Stimulated activated CD8-positive, alpha-beta memory T cell treated with anti-CD3 and anti-CD28 coated beads, Interleukin-7, amount 100 ng/mL, for 24 hours (primary cell): ENCODE data around the gene PRSS8.
"Not testable (repeated sequence)": the region's sequence is repeated elsewhere in the genome, so short reads cannot be mapped to it uniquely, and the experiment has no call there.

ENCODE experiments used
- DNase-seq: peaks from one replicate; pipeline ENCODE4 v3.0.0-alpha.2; 2020; ENCODE audit warnings: low read depth

PRSS8 gene

GRCh38 chr16:31144418-31144817 is 8.9 kb upstream of the PRSS8 start:
- not testable (repeated sequence) for DNase-seq

- no peak for DNase-seq
These were observed 8.2 kb upstream of the PRSS8 start for GRCh38 chr16:31143694-31144148.

DNA sequence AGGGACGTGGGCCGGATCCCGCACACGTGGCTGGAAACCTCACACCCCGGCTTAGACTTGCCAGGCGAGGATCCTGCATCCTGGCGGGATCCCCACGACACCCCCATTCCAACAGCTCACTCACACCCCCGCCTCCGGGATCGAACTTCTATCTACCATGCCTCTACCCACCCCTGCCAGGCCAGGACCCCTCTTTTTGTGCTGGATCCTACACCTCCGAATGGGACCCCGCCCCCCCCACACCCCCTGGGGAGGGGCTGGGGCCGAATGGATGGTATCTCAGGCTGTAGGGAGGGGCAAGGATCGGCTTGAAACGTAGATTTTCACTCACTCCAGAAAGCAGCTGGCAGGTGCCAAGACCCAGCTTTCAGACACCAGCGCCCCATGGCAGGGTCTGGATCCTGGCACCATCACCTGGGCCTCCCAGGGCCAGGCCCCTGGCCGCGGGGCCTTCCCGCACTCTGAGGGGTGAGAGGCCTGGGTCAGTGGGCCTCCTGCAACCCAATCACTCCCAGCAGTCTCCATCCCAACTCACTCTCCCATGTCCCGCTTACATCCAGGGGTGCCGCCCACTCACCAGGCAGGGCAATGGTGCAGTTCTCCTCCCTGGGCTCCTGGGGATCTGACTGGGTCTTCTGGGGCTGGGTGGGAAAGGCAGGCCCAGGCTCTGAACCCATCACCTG is 7.6 kb upstream of the PRSS8 start:
- no peak for DNase-seq

DNA sequence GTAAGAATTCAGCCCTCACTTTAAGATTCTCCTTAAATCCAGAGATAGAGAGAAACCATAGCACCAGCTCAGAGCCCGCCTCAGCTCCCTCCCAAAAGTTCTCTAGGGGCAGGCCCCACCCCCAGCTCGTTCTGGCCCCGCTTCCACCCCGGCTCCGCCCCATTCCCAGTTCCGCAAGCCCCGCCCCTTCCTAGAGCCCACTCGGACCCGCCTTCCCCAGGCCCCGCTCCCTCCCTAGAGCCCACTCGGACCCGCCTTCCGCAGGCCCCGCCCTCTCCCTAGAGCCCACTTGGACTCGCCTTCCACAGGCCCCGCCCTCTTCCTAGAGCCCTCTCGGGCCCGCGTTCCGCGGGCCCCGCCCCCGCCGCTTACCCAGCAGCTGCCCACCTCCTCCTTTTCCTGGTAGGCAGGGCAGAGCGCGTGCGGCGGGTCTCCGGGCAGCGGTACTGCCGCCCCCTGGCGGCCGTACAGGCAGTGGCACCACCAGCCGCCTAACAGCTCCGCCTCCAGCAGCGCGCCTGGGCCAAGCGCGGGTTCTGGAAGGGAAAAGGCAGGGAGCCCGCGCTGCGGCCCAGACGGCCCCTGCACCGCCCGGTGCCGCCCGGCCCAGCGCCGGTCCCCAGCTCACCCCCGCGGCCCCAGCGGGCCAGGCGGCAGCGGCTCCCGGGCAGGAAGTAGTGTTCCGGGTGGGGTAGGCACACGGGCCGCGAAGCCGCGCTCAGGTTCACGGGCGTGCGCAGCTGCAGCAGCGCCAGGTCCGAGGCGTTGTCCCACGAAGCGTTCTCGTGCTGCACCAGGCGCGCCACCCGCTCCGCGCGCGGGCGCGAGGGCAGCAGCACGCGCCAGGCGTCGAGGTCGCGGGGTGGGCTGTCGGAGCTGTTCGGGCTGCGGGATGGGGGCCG is 6.8 kb upstream of the PRSS8 start:
- DNase-seq, result peak; percentile 98

- no peak for DNase-seq
These were observed 6.1 kb upstream of the PRSS8 start for GRCh38 chr16:31141489-31142108.

DNA sequence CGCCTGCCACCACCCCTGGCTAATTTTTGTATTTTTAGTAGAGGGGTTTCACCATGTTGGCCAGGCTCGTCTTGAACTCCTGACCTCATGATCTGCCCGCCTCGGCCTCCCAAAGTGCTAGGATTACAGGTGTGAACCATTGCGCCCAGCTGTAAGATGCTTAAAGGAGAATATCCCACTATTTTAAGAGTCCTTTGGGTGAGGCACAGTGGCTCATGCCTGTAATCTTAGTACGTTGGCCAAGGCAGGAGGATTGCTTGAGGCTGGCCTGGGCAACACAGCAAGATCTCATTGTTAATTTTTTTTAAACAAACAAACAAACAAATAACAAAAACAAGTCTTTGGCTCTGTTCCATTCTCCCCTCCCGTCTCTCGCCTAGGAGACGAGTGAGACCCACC is 5.5 kb upstream of the PRSS8 start:
- DNase-seq, result not testable (repeated sequence)

- no peak for DNase-seq
These were observed 3.4 kb upstream of the PRSS8 start for GRCh38 chr16:31138621-31139578.

DNA sequence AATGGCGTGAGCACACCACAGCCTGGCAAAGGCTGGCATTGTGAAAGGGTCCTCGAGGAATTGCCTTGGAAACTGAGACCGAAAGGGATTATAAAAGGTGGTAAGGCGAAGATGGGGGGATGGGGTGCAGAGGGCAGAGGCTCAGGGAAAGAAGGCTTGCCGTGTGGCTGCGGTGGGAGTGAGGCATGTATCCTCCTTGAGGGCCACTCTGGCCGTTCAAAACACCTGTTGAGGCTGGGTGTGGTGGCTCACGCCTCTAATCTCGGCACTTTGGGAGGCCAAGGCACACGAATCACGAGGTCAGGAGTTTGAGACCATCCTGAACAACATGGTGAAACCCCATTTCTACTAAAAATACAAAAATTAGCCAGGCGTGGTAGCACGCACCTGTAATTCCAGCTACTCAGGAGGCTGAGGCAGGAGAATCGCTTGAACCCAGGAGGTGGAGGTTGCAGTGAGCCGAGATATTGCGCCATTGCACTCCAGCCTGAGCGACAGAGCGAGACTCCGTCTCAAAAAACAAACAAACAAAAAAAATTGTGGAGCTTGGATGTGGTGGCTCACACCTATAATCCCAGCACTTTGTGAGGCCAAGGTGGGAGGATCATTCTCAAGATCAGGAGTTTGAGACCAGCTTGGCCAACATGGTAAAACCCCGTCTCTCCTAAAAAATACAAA is 1.4 kb upstream of the PRSS8 start:
- not testable (repeated sequence) for DNase-seq

DNA sequence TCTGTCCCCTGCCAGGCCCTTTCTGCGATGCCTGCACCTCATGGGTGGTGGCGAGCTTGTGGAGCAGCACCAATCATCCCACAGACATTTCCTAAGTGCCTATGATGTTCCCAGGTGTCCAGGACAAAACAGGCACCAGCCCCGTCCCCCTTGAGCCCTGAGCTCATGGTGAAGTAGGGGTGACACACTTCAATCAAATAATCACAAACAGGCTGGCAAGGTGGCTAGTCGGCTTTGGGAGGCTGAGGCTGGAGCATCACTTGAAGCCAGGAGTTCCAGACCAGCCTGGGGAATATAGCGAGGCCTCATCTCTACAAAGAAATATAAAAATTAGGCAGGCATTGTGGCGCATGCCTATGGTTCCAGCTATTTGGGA is 748 bp upstream of the PRSS8 start:
- no peak for DNase-seq

- no peak for DNase-seq
These were observed 647 bp downstream of the PRSS8 start for GRCh38 chr16:31134625-31135534.

GRCh38 chr16:31134091-31134571 is 1.4 kb downstream of the PRSS8 start:
- DNase-seq, result no peak

GRCh38 chr16:31133046-31133501 is 2.5 kb downstream of the PRSS8 start:
- DNase-seq, result no peak

DNA sequence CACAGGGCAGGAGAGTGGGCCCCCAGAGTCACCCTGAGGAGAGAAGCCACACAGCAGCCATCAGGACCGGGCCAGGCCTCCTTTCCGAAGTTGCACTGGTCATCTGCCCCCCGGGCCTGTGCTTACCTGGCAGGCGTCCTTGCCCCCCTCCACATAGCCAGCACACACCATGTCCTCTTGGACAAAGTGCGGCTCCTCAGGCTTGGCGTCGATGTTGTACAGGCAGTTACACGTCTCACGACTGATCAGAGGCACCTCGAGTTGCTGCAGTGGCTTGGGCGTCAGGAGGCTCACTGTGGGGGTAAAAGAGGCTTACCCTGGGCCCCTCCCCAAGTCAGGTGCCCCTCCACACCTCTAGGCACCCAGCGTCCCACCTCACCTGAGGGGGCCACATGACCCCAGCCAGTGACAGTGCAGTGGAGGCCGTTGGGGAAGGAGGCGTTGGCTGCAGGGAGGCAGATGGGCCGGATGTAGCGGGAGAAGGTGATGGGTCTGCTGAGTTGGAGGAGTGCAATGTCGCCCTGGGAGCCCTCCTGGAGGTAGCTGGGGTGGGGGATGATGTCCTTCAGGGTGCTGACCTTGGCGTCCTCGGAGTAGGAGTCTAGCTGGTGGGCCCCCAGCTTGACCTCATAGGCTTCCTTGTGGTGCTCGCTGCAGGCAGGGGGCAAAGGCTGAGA is 3.1 kb downstream of the PRSS8 start:
- DNase-seq, result no peak

- no peak for DNase-seq
These were observed 3.7 kb downstream of the PRSS8 start for GRCh38 chr16:31131841-31132271.

DNA sequence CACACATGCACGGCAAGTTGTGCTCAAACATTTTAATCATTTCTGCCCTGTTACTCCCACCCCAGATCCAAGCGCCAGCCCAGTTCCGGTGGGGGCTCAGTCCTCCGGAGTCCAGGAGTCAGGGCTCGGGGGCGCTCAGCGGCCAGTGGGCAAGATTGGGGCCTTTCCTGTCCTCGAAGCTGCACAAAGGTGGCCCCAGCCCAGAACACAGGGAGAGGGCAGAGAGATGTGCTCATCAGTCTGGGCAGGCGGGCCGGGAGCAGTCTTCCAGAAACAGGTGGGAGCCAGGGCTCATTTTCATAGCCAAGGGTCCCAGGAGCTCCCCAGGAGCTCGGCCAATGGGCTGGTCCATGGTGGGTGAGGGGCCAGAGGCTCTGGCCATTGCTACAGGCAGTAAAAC is 4.1 kb downstream of the PRSS8 start:
- DNase-seq, result no peak

DNA sequence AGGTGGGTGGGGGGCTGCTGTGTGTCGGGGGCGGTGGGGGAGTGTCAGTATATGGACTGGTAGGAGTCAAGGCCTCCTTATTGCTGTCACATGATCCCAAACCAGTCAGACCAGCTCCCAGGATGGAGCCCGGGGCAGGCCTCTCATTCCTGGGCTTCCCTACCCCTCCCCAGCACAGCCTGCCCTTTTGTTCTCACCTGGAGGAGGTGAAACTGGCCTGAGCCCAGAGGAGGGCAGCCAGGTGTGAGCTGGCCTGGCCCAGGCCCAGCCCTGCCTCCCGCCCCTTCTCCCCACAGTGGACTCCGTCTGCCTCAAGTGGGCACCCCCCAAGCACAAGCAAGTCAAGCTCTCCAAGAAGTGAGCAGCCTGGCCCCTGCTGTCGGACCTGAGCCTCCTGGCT is 4.6 kb downstream of the PRSS8 start:
- no peak for DNase-seq

DNA sequence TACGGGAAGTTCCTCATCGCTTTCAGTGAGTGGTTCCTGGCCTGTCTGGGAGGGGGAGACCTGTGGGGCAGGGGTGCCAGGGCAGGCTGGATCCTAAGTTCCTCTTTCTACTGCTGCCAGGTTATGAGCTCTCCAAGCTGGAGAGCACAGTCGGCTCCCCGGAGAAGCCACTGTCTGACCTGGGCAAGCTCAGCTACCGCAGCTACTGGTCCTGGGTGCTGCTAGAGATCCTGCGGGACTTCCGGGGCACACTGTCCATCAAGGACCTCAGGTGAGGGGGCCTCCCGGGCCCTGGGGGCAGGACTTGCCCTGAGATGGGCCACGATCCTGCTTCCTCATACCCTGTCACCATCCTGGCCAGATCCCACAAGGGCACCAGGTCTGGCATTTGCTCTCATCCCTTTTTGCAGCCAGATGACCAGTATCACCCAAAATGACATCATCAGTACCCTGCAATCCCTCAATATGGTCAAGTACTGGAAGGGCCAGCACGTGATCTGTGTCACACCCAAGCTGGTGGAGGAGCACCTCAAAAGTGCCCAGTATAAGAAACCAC is 5.1 kb downstream of the PRSS8 start:
- DNase-seq, result no peak

DNA sequence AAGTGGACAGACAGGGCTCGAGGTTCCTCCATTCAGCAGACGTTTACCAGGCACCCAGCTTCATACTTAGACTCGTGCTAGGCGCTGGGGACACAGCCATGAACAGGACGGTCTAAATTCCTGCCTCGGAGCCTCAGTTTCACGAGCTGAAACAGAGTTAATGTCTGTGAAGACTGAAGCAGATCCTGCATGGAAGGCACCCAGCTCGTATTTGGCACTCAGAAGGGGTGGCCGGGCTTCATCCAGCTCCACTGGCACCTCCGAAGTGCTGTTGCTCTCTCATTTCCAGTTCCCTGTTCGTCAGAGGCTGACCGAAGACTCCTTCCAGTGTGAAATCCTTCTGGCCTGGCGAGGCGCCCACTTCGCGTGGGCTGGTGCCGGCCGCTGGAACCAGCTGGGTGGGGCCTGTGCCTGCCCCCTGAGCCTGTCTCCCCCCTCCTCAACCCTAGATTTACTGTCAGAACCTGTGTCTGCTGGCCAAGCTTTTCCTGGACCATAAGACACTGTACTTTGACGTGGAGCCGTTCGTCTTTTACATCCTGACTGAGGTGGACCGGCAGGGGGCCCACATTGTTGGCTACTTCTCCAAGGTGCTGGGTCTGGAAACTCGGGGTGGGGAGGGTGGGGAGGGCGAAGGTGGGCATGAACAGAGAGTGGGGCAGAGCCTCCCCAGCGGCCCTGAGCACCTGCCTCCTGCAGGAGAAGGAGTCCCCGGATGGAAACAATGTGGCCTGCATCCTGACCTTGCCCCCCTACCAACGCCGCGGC is 5.8 kb downstream of the PRSS8 start:
- DNase-seq, result no peak
